HG03103 (cell line): Measurements from ENCODE around the gene TAF1C.

Experiments used
- ATAC-seq: cut with Tn5 transposase; IDR thresholded peaks from one replicate; pipeline ENCODE4 v1.9.1; 2021; ENCODE audit warnings: low read depth; ENCODE audit not compliant: unreplicated experiment

The TAF1C gene

DNA sequence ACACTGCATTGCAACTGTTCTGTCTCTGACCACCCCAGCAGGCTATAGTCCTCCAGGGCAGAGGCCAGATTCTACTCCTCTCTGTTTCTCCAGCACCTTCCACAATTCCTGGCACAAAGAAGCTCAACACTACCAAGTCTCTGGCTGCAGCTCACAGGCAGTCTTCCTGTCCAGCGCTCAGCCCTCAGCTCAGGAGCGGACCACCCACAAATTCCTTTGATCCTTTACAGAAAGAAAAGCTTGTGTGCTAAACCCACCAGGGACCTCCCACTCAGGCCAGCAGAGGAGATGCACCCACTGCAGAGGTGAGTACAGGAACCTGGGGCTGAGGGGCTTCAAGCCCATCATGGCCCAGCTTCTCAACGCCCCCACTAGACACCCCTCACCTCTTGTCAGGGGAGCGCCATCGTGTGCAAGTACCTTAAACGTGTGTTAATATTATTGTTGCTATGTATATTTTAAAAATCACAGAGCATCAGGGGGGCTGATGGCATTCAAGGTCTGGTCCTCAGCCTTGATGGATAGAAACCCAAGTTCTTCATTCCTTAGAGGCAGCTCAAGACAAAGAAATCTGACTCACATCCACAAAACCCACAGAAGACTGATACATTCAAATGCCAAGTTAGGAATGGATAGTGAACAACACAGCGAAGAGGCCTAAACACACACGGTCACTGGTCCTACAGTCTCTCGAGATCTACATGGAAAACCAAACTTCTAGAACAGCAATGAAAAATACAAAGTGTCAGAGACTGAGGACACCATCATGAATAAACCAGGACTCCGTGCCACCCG, 50.3 kb downstream of the TAF1C start:
- ATAC-seq = no peak

DNA sequence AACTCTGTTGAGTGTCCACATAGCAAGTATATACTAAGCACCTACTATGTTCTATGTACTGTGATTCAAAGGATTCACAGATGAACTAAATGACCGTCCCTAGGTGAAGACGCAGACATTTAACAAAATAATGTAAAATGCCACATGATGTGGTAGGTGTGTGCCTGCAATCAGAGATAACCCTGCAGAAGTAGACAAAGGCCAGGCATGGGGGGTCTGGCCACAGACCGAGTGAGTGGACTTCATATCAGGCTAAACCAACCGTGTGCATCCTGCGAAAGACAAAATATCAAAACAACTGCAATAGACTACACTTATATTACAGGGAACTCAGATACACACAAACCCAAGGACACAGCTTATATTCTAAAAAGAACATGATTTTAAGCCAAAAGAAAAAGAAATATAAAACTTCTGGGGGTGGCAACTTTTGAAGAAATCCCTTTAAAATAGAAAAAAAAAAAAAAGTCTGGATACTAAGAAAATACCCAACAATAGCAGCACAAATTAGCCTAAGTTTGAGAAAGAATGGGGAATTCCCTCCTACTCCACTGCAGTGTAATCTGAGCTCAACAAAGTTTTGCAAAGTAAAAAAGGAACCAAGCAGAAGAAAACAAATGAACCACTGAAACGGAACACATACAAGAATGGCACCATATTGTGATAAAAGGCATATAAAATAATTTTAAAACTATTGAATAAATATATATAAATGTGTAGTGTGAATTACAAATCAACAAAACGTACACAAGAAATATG, 54.2 kb downstream of the TAF1C start:
- no peak for ATAC-seq

GRCh38 chr16:84131117-84131516, 55.7 kb downstream of the TAF1C start:
- no peak for ATAC-seq
